Stomach (tissue), 9 donors: ENCODE results near the gene KRT14. TPM values are rescaled to one million over a fixed set of nuclear protein-coding genes. Genes with fewer than 3 reads are reported as not detected.

Experiments
- DNase-seq, 2 donors: peaks; one replicate each; pipeline versions ENCODE4 v3.0.0 to v3.0.0-alpha.2; 2013 to 2019
- H3K27ac ChIP-seq, 5 donors: fragments of 200-600 bp in 4 of 5; sonication (generic) in 4 of 5; one replicate each; pipeline ENCODE4 v1.5.1; 2013 to 2019; ENCODE audit warnings: mild to moderate bottlenecking in 1 of 5, moderate library complexity in 1 of 5
- H3K27me3 ChIP-seq, 3 donors: fragments of 200-600 bp; sonication (generic); one replicate each; pipeline ENCODE4 v1.5.1; 2017 to 2019; ENCODE audit warnings: mixed run types in 1 of 3
- H3K36me3 ChIP-seq, 4 donors: fragments of 200-600 bp; sonication (generic); 1 replicate in 3 of 4; 2 replicates in 1 of 4; pipeline ENCODE4 v1.5.1; 2016 to 2019
- H3K4me1 ChIP-seq, 4 donors: fragments of 200-600 bp; sonication (generic); one replicate each; pipeline ENCODE4 v1.5.1; 2016 to 2019
- H3K4me3 ChIP-seq, 4 donors: fragments of 200-600 bp; sonication (generic) in 3 of 4; one replicate each; pipeline ENCODE4 v1.5.1; 2016 to 2019; ENCODE audit warnings: mild to moderate bottlenecking in 1 of 4
- H3K9me3 ChIP-seq, 4 donors: fragments of 200-600 bp; sonication (generic); one replicate each; pipeline ENCODE4 v1.5.1; 2016 to 2019
- CTCF ChIP-seq, 7 experiments: fragments of 450-650 bp in 4 of 7; fragments of 200-600 bp in 3 of 7; sonication (generic) in 3 of 7; IDR thresholded peaks; one replicate each; pipeline ENCODE4 v1.5.1; 2016 to 2019; ENCODE audit warnings: antibody characterized with exemption in 7 of 7, control low read depth in 2 of 7, mild to moderate bottlenecking in 1 of 7
- EP300 ChIP-seq: sonication (generic); formaldehyde crosslinking; IDR thresholded peaks from one replicate; pipeline ENCODE4 v1.6.1; 2017; ENCODE audit warnings: antibody characterized with exemption
- POLR2A ChIP-seq, 4 donors: fragments of 450-650 bp; IDR thresholded peaks; one replicate each; pipeline ENCODE4 v1.6.1; 2016; ENCODE audit warnings: antibody characterized with exemption in 4 of 4, control low read depth in 2 of 4, mild to moderate bottlenecking in 1 of 4, moderate library complexity in 1 of 4
- POLR2AphosphoS5 ChIP-seq, 3 donors: sonication (generic); formaldehyde crosslinking; IDR thresholded peaks; one replicate each; pipeline ENCODE4 v1.6.1; 2016; ENCODE audit warnings: antibody characterized with exemption in 3 of 3
- WGBS, 5 donors: extraction: QIAGEN DNeasy Blood & Tissue Kit in 3 of 5; methylation state at CpG; one replicate each; pipeline versions ENCODE4 v1.1.5 to v1.1.7; 2013 to 2018; 5-methylcytosine and 5-hydroxymethylcytosine counted together
- intact Hi-C: fragments of 100-400 bp; cut with DNase I; formaldehyde crosslinking; loops from one replicate; pipeline ENCODE4 v1.15.1; 2023; ENCODE audit warnings: low total_unique reads
- polyA plus RNA-seq, 3 donors: library from polyadenylated mRNA; stranded (reverse); fragments of 200-250 nt; gene quantifications; one replicate each; pipeline ENCODE4 v1.2.3, GENCODE V29; 2013
- total RNA-seq, 5 donors: library from RNA; depleted of rRNA; stranded (reverse); fragments of >200 nt; gene quantifications; one replicate each; pipeline versions ENCODE4 v1.1.0 to v1.2.3, GENCODE V29; 2014 to 2016
- donor health status: healthy with polysubstance abuse.
- donor health status: Bipolar disorder and iron deficiency.
- donor health status: healthy.

KRT14 gene
- total and polyA plus RNA-seq, 8 donors = 1.3 to 164 (median 2.4) TPM; not detected in 5

GRCh38 chr17:41567317-41567716 lies 19.4 kb downstream of the KRT14 start:
- no peaks in the 10 kb centered on the region for H3K4me1 ChIP-seq
- H3K27me3 ChIP-seq = peaks cover 0 to 64% (median 13%) of the 10 kb centered on the region in 3 donors
- intact Hi-C loops = no loop called here
- no peak for TF ChIP-seq POLR2AphosphoS5 (IDR thresholded peaks at IDR 0.05)
- TF ChIP-seq EP300 = no peak
- TF ChIP-seq POLR2A (IDR thresholded peaks at IDR 0.05) = no peak
- no peak for TF ChIP-seq CTCF (IDR thresholded peaks at IDR 0.05)
- 78 to 85% (median 81%) methylated on average over 6 of the region's 6 CpGs for WGBS, 5 donors
- no peak for DNase-seq
- H3K9me3 ChIP-seq = peaks cover 0 to 6% (median 0%) of the 10 kb centered on the region in 4 donors
- no peak overlapping the region for H3K4me3 ChIP-seq
- H3K36me3 ChIP-seq = no peaks in the 10 kb centered on the region
- H3K27ac ChIP-seq = no peak overlapping the region

GRCh38 chr17:41565338-41565737 lies 21.4 kb downstream of the KRT14 start:
- Histone ChIP-seq H3K4me1 (no peaks in the 10 kb centered on the region), H3K4me3 (no peak overlapping the region), H3K9me3 (peaks cover 0 to 6% (median 0%) of the 10 kb centered on the region in 4 donors), H3K27ac (no peak overlapping the region), H3K36me3 (no peaks in the 10 kb centered on the region), H3K27me3 (peaks cover 0 to 62% (median 5%) of the 10 kb centered on the region in 3 donors)
- no peak for DNase-seq
- intact Hi-C loops = no loop called here
- TF ChIP-seq POLR2A (IDR thresholded peaks at IDR 0.05) (no peak), EP300 (no peak), CTCF (IDR thresholded peaks at IDR 0.05) (no peak), POLR2AphosphoS5 (IDR thresholded peaks at IDR 0.05) (no peak)

GRCh38 chr17:41563607-41564170 lies 23.0 kb downstream of the KRT14 start:
- intact Hi-C loops = no loop called here
- DNase-seq = no peak
- whole genome bisulfite sequencing, 5 donors = 37 to 46% (median 40%) methylated on average over 3 of the region's 3 CpGs
- no peak overlapping the region for H3K27ac ChIP-seq
- H3K27me3 ChIP-seq = peaks cover 0 to 65% (median 5%) of the 10 kb centered on the region in 3 donors
- H3K9me3 ChIP-seq = peaks cover 0 to 6% (median 0%) of the 10 kb centered on the region in 4 donors
- no peak overlapping the region for H3K4me3 ChIP-seq
- no peaks in the 10 kb centered on the region for H3K4me1 ChIP-seq
- H3K36me3 ChIP-seq = no peaks in the 10 kb centered on the region
- TF ChIP-seq POLR2A (IDR thresholded peaks at IDR 0.05) (no peak), POLR2AphosphoS5 (IDR thresholded peaks at IDR 0.05) (no peak), EP300 (no peak), CTCF (IDR thresholded peaks at IDR 0.05) (no peak)

GRCh38 chr17:41561554-41561953 lies 25.1 kb downstream of the KRT14 start:
- no peaks in the 10 kb centered on the region for H3K9me3 ChIP-seq
- no peaks in the 10 kb centered on the region for H3K36me3 ChIP-seq
- no peaks in the 10 kb centered on the region for H3K4me1 ChIP-seq
- no peak for DNase-seq
- 65 to 77% (median 72%) methylated on average over 6 of the region's 6 CpGs for WGBS, 5 donors
- H3K27me3 ChIP-seq = peaks cover 0 to 61% (median 7%) of the 10 kb centered on the region in 3 donors
- no peak overlapping the region for H3K4me3 ChIP-seq
- TF ChIP-seq POLR2AphosphoS5 (IDR thresholded peaks at IDR 0.05) (no peak), POLR2A (IDR thresholded peaks at IDR 0.05) (no peak), EP300 (no peak), CTCF (IDR thresholded peaks at IDR 0.05) (no peak)
- intact Hi-C loops = no loop called here
- H3K27ac ChIP-seq = no peak overlapping the region
